Breast epithelium (tissue), 3 donors: ENCODE measurements around the gene KCNA2.

ENCODE experiments used
- POLR2A ChIP-seq: fragments of 450-650 bp; IDR thresholded peaks from one replicate; pipeline ENCODE4 v1.6.1; 2016; ENCODE audit warnings: antibody characterized with exemption, mild to moderate bottlenecking, moderate library complexity
- POLR2AphosphoS5 ChIP-seq, 3 donors: sonication (generic); formaldehyde crosslinking; IDR thresholded peaks; one replicate each; pipeline ENCODE4 v1.6.1; 2017; ENCODE audit warnings: antibody characterized with exemption in 3 of 3
- TF ChIP-seq, protein P1 (sequence below), 3 donors: fragments of 450-650 bp; IDR thresholded peaks; one replicate each; pipeline ENCODE4 v1.5.1; 2016 to 2017; ENCODE audit warnings: antibody characterized with exemption in 3 of 3, mild to moderate bottlenecking in 3 of 3, moderate library complexity in 3 of 3

DNA sequence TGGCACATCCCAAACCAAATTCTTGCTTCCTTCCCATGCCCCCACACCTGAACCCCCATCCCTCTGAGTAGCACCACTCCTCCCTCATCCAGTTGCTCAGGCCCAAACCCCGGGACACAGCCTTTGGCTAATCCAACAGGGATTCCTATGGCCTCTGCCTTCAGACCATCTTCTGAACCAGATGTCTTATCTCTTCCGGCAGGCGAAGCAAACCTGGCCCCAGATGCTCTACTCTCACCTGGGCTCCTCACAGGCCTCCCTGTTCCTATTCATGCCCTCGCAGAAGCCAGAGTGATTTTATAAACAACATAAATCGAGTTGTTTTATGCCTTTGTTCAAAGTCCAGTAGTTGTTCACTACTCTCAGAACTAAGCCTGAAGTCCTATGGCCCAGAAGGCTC is 12.5 kb upstream of the KCNA2 start:
- TF ChIP-seq, protein P1, sequence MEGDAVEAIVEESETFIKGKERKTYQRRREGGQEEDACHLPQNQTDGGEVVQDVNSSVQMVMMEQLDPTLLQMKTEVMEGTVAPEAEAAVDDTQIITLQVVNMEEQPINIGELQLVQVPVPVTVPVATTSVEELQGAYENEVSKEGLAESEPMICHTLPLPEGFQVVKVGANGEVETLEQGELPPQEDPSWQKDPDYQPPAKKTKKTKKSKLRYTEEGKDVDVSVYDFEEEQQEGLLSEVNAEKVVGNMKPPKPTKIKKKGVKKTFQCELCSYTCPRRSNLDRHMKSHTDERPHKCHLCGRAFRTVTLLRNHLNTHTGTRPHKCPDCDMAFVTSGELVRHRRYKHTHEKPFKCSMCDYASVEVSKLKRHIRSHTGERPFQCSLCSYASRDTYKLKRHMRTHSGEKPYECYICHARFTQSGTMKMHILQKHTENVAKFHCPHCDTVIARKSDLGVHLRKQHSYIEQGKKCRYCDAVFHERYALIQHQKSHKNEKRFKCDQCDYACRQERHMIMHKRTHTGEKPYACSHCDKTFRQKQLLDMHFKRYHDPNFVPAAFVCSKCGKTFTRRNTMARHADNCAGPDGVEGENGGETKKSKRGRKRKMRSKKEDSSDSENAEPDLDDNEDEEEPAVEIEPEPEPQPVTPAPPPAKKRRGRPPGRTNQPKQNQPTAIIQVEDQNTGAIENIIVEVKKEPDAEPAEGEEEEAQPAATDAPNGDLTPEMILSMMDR (IDR thresholded peaks at IDR 0.05): no peak
- TF ChIP-seq POLR2A (no peak), POLR2AphosphoS5 (IDR thresholded peaks at IDR 0.05) (no peak)
